ENCODE results near the gene OTOA.
"Not testable (repeated sequence)": the region's sequence is repeated elsewhere in the genome, so short reads cannot be mapped to it uniquely, and the experiment has no call there.

The OTOA gene

DNA sequence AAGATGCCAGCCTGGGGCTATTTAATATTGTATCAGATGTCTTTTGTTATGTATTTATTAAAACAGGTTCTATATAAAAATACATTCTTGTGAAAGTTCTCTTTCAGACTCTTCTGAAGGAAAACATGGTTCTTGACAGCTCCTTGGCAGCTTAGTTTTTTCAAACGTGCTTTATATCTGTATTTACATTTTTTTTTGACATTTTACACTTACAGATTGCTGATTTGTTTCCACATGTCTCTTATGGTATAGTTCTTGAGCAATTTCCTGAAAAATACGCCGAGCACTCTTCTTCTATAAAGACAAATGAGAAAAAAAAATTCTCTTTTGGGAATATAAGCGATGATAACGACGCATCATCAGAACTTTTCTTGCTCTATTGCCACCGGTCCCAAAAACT is 20.9 kb upstream of the OTOA start:
- DNase-seq = no peak

DNA sequence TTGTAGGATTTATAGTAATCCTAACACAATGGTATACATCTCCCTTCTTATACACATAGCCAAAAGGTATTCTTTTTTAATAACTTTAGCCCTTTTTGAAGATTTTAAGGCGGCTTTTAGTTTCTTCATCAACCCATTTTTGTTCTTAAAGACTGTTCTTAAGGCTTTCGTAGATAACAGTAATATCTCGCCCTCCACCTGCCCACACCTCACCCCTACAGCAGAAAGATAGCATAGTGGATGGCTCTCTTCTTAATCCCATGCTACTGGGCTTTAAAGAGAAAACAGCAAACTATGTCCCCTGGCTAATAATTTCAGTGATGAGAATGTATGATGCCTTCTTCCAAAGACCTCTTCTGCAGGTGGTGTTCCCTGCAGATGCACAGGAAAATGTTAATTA is 20.0 kb upstream of the OTOA start:
- no peak for DNase-seq

DNA sequence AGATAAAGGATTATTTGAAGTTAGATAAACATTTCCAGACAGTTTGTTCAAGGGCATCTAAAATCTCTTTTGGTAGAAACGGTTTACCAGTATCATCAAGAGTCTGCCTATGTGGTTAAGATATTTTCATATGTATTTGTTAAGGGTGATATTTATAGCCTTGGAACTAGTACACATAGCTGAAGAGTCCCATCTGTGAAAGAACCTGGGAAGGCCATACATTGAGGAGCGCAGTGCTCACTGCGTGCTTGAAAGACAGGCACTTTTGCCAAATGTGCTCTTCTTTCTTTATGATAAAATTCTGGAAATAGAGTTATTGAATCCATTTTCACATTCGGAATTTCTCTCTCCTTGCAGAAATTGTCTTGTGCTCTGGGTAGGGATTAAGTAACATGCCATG is 19.1 kb upstream of the OTOA start:
- no peak for DNase-seq

DNA sequence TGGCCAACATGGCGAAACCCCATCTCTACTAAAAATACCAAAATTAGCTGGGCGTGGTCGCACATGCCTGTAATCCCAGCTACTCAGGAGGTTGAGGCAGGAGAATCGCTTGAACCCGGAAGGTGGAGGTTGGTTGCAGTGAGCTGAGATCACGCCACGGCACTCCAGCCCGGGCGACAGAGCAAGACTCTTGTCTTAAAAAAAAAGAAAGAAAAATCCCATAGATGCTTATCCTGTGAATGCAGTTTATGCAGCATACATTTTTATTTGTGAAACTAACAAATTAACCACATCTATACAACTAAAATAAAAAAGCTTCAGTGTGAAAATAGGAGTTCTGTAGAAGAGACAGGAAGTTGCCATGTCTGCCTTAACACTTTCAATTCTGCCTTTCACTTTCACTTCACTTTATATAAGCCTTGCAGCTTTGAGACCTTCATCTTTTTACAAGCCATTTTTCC is 18.5 kb upstream of the OTOA start:
- DNase-seq = no peak

DNA sequence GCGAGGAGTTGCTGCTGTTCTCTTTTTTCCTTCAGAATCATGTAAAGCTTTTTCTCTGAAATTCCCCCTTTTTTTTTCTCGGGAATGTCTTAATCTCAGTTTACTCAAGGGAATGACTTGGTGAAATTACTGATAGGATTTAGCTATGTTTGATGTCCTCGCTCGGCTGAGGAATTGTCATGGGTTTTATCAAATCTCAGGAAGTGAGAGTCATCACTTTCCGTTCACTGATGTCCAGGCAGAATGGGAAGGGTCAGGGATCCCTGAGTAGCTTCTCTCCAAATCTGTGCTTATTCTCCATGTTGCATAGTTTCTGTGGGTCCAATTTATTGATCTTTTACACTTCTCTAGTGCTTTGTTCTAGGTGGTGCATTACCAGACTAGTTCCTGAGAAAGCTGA is 17.7 kb upstream of the OTOA start:
- no peak for DNase-seq

DNA sequence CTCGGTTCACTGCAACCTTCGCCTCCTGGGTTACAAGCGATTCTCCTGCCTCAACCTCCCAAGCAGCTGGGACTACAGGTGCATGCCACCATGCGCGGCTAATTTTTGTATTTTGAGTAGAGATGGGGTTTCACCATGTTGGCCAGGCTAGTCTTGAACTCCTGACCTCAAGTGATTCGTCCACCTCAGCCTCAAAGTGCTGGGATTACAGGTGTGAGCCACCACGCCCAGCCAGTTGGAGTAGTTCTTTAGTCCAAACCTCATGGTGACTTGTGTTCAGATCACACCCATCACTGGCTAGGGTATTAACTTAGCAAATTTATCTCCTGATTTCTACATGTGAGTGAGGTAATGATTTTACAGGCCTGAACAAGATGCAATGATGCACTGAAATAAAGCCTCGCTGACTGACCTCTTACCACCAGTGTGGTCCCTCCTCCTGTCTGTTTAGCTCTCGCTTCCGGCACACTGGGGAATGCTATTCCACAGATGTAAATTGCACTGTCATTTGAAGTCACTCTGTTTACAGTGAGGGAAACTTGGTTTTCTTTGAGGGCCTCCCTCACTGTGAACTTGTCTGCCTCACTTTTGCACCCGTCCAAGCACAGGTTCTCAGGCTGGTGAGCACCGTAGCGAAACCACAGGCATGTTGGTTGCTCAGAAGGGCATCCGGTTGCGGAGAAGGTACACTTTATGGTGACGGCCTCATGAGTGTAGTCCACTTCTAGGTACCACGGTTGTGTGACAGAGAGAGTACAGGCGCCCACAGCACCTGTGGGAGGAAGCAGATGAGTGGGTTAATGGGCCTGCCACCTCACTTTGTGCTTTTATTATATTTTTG is 16.8 kb upstream of the OTOA start:
- DNase-seq = no peak

DNA sequence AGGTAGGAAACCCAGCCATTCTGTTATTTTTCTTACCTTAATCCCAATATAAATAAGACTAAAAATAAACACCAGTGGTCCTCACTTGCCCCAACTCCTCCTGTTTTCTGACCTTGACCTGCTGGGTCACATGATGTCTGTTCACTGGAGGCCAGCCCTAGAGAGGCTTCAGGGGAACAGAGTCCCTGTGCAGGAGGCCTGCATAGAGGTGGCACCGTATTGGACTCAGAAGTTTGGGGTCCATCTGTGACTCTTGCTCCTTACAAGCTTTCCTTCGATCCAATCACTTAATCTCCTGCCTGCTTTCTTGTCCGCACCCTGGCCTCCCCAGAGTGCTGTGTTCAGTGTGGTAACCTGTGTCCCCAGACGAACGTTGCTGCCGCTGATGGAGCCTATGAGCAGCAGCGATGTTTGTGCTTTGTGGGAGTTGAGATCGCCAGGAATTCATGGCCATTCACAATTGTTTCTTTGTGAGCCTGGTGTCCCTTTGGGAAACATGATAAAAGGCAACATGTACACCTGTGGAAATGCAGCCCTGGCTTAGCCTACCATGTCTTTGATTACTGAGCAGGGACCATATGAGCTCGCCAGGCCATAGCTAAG is 16.1 kb upstream of the OTOA start:
- DNase-seq = no peak

DNA sequence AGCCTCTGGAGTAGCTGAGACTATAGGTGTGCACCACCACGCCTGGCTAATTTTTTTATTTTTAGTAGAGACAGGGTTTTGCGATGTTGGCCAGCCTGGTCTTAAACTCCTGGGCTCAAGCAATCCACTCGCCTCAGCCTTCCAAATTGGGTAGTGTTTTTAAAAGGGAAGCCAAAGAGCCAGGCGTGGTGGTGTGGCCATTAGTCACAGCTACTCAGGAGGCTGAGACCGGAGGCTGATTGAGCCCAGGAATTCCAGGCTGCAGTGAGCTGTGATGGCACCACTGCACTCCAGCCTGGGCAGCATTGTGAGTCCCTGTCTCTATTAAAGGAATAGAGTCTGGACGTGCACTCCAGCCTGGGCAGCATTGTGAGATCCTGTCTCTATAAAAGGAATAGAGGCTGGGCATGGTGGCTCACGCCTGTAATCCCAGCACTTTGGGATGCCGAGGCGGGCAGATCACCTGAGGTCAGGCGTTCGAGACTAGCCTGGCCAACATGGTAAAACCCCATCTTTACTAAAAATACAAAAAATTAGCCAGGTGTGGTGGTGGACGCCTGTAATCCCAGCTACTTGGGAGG is 13.9 kb upstream of the OTOA start:
- DNase-seq = not testable (repeated sequence)

DNA sequence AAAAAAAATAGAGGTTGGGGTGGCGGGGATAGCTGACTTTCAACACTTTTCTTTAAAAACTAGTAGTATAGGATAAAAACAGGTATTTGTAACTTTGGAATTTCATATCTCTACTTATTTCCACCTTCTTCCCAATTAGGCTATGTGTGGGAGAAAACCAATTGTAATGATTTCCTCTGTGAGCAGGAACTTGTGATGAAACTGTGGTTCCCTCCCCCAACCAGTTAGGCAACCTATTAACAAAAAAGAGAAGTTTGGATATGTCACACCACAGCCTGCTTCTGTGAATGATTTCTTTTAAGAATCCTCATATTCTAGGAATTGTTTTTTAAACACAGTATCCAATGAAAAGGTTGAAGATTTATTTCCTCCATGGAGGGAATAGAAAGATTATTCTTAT is 13.2 kb upstream of the OTOA start:
- peak; percentile 24 for DNase-seq

DNA sequence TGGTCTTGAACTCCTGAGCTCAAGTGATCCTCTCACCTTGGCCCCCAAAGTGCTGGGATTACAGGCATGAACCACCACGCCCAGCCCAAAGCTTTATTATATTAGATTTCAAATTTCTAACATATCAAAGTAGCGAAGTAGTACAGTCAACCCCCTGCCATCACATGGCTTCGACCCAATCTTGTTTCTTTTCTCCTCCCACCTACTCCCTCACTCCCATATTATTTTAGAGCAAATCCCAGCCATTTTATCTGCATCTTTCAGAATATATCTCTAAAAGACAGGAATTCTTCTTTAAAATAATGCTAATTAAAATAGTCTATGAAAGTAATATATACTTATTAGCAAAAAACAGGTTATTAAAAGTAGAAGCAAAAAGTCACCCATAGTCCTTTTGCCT is 12.3 kb upstream of the OTOA start:
- DNase-seq = no peak

DNA sequence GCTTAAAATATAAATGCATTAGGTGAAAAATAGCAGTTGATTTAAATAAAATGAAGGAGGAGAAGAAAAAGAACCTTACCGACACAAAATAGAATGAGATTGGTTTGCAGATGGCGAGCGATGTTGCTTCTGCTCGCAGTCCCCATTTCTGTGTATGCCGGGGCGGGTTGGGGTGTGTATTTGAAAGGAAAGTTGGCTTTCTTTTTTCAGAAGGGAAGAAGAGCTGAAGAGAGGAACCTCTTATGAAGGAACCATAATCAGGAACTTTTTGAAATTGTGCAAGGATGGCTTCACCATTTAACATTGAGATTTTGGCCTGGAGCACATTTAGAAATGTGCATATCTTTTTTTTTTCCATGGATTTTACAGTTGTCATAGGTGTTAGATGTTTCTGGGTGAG is 11.3 kb upstream of the OTOA start, which contains the start of gene IGSF6:
Gene IGSF6, minus strand, starts transcription at position 156 of the 400 bp plus-strand sequence. Its CDS starts 10 bp downstream, at position 146.
- no peak for DNase-seq

DNA sequence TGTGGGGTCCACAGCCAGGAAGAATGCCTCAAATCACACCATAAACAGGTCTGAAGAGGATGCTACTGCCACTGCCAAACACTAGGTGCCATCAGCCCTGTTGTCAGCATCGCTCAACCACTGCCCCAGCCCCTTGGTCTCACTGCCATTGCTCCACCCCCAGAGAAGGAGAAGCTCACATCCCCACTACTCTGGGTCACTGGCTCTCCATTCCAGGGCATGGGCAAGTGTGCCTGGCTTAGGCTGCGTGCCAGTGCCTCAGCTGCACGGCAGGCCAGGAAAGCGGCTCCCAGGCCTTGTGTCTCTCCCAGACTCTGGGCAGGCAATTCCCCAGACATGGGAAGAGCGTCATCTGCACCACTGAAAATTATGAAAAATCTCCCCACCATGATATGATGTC is 10.2 kb upstream of the OTOA start:
- no peak for DNase-seq

DNA sequence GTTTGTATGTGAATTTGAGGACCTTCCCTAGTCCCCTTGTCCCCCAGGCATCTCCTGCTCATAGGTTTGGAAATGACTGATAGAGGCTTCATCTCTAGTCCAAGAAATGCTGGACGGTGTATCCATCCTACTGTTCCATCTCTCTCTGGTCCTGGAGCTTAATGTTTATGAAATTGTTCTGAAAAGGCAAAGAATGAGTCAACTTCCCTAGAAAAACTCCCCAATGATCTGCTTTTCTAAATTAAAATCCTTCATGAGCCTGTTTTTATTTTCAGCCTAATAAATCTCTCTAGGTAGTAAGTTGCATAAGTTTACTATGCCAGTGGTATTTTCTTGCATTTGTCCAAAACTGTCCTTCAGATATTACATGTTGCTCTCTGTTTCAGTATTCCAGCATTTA is 9.3 kb upstream of the OTOA start:
- no peak for DNase-seq

DNA sequence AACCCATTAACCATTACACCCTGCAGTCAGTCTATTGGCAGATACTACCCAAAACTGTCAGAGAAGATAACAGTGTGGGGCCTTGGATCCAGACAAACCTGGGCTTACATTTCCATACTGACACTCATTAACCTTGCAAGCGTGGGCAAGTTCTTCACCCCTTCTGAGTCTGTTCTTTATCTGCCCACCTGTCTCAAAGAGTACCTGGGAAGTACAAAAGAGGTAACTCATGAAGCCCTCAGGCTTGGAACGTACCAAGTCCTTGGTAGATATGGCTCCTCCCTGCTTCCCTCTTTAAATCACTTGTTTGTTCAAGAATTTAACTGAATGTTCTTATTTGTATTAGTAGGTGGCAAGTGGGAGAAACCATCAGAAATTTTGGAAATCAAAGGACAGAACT is 8.9 kb upstream of the OTOA start:
- no peak for DNase-seq

DNA sequence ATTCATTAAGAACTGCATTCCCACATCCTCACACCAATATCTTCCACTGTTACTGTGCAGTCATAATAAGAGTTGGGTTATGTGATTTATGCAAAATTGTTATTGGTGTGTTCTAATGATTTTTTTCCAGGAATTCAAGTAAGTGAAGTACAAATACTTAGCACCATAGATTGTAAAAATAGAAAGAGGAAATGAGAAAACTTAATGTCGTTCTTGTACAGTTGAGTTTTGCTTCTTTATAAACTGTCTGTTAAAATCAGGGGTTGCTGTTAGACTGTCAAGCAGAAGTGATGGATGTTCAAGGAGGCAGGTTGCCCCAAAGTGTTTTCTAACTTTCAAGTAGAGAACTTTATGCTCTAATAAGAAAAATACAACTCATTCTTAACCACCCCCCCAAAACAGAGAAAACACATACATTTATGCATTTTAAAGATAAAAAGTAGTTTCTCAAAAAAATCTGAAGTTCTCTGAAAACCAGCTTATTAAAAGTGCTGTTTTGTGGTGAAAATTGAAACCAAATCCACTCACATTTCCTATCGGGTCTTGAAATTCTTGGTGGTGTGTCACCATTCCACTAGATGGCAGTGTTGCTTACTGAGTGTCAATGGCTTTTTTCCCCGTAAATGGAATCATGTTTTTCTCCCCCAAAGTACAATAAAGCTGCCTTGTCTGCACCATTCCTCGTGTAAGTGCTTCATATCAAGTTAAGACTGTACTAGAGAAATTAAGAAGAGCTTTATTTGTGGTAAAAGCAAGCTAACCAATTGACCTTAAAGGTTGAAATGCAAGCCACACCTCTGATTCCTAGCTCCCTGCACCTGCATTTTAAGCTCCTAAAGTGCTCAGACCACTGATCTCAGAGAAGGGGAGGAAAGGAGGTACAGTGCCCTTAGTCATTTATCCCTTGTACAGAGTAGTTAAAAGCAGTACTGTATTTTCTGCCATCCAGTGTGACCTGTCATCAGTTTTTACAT is 6.7 kb upstream of the OTOA start:
- peak; percentile 6 for DNase-seq

DNA sequence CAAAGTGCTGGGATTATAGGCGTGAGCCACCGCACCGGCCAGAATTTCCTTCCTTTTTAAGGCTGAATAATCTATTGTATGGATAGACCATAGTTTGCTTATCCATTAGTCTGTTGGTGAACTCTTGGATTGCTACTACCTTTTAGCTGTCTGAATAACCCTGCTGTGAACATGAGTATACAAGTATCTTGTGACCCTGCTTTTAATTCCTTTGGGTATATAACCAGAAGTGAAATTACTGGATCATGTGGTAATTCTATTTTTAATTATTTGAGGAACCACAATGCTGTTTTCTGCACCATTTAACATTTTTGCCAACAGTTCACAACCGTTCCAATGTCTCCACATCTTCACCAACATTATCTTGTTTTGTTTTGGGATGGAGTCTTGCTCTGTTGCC is 4.6 kb upstream of the OTOA start:
- no peak for DNase-seq

DNA sequence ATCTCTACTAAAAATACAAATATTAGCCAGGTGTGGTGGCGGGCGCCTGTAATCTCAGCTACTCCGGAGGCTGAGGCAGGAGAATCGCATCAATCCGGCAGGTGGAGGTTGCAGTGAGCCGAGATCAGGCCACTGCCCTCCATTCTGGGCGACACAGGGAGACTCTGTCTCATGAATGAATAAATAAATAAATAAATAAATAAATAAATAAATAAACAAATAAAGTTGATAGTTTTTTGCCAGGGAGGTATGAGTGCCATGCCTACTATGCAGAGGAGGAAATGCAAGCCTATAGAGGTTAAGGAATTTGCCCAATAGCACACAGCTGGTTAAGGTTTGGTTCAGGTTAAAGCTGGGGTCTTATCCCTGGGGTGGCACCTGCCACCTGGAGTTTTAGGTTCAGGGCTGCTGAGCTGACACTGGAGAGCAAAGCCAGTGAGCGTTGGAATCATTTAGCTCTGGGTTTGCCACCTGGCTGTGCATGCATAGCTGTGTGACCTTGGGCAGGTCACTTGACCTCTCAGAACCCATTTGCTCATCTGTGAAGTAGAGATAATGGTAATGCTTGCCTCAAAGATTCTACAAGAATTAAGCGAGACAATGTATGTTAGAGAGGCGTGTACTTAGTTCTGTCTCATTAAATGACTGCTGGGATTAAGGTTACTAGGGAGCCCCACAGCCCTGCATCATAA is 1.2 kb downstream of the OTOA start:
- DNase-seq = no peak

DNA sequence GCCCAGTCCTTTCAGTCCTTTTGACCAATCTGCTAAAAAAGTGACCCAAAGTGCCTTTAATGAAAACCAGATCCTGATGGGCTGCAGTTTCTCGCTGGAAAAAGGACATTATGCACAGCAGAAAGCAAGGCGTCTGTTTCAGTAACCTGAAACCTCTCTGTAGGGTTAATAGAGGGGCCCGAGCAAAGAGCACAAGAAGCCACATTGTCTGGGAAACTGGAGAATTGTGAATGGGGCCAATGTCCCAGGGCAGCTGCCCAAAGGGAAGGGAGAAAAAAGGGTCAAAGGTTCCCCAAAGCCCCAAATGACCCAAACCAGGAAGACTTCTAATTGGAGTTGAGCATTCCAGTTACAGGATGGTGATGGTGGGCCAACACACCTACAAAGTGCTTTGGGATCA is 3.0 kb downstream of the OTOA start:
- no peak for DNase-seq

DNA sequence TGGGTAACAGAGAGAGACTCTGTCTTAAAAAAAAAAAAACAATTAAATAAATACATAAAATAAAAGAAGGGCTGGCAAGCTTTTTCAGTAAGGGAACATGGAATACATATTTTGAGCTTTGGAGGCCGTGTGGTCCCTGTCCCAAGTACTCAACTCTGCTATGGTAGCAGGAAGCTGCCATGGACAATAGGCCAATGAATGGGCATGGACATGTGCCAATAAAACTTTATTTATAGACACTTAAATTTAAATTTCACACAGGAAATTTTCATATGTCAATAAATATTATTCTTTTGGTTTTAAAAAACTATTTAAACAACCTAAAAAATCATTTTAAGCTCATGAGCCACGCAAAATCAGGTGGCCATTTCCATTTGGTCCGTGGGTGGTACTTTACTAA is 3.8 kb downstream of the OTOA start:
- DNase-seq = no peak

DNA sequence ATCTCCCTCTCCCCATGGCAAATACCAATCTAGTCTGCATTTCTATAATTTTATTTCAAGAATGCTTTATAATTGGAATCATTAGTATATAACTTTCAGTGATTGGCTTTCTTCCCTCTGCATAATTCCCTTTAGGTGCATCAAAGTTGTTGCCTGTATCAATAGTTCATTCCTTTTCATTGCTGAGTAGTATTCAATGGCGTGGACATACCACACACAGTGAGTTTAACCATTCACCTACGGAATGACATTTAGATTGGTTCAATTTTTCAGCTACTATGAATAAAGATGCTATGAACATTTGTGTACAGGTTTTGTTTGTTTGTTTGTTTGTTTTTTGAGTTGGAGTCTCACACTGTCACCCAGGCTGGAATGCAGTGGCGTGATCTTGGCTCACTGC is 9.7 kb downstream of the OTOA start:
- DNase-seq = no peak

DNA sequence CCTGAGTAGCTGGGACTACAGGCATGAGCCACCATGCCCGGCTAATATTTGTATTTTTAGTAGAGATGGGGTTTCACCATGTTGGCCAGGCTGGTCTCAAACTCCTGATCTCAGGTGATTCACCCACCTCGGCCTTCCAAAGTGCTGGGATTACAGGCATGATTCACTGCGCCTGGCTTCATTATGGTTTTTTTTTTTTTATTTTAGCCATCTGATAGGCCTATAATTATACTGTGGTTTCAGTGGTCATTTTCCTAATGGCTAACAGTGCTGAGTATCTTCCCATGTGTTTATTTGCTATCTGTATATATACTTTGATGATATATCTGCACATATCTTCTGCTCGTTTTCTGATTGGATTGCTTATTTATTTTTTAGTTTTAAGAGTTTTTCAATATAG is 10.7 kb downstream of the OTOA start:
- not testable (repeated sequence) for DNase-seq

DNA sequence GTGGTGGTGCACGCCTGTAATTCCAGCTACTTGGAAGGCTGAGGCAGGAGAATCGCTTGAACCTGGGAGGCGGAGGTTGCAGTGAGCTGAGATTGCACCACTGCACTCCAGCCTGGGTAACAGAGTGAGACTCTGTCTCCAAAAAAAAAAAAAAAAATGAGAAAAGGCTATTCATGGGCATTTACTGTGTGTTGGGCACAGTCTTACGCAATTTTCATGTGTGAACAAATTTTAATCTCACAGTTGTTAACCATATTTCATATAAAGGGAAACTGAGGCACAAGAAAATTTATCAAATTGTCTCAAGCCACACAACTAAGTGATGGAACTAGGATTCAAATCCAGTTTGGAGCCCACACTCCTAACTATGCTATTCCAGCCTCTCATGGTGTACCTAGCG is 16.9 kb downstream of the OTOA start:
- not testable (repeated sequence) for DNase-seq

Data from GDM1 (cell line).